Measurements from ENCODE around the gene MPST. TPM values are rescaled to one million over a fixed set of nuclear protein-coding genes. Genes with fewer than 3 reads are reported as not detected.

MPST gene
- total RNA-seq, 1 experiment from 2014 or later = 51.2 TPM

- intact Hi-C loops (cut with micrococcal nuclease) = no loop called here
- H3K4me1 Mint-ChIP-seq (ENCODE audit: insufficient read depth, unreplicated experiment) = peaks cover 15% of the 10 kb centered on the region
- H3K27ac Mint-ChIP-seq (ENCODE audit: low read depth, unreplicated experiment) = peak overlapping the region; percentile 61
- no peak for DNase-seq (ENCODE audit: unreplicated experiment)
- CTCF ChIA-PET = interaction anchor here (1.1 kb wide), 1 partner anchor 19 kb away, joined by 4 read pairs; no protein-coding TSS in a partner anchor
- no peak overlapping the region for H3K4me3 Mint-ChIP-seq (ENCODE audit: unreplicated experiment)
- BruUV-seq (replicated peaks) = no TSS peak
- H3K27me3 Mint-ChIP-seq (ENCODE audit: insufficient read depth, unreplicated experiment) = no peaks in the 10 kb centered on the region
- H3K9me3 Mint-ChIP-seq (ENCODE audit: unreplicated experiment) = no peaks in the 10 kb centered on the region
- peaks cover 32% of the 10 kb centered on the region for H3K36me3 Mint-ChIP-seq (ENCODE audit: insufficient read depth, unreplicated experiment)
- POLR2A ChIA-PET = no interaction called here
- no peak for TF ChIP-seq CTCF (IDR thresholded peaks at IDR 0.05; ENCODE audit: unreplicated experiment)
Observed at GRCh38 chr22:37024339-37025157, 5.0 kb downstream of the MPST start.

- Mint-ChIP-seq H3K27ac (ENCODE audit: low read depth, unreplicated experiment) (peak overlapping the region; percentile 61), H3K4me3 (ENCODE audit: unreplicated experiment) (no peak overlapping the region), H3K27me3 (ENCODE audit: insufficient read depth, unreplicated experiment) (no peaks in the 10 kb centered on the region), H3K9me3 (ENCODE audit: unreplicated experiment) (no peaks in the 10 kb centered on the region), H3K4me1 (ENCODE audit: insufficient read depth, unreplicated experiment) (peaks cover 15% of the 10 kb centered on the region), H3K36me3 (ENCODE audit: insufficient read depth, unreplicated experiment) (peaks cover 39% of the 10 kb centered on the region)
- DNase-seq (ENCODE audit: unreplicated experiment) = no peak
- intact Hi-C loops (cut with micrococcal nuclease) = no loop called here
- TF ChIP-seq CTCF (IDR thresholded peaks at IDR 0.05; ENCODE audit: unreplicated experiment) = no peak
- ChIA-PET POLR2A (no interaction called here), CTCF (interaction anchor here (1.1 to 1.2 kb wide), 2 partner anchors 18 to 170 kb away, joined by 4 read pairs; no protein-coding TSS in a partner anchor)
- no TSS peak for BruUV-seq (replicated peaks)
Observed at GRCh38 chr22:37025500-37026070, 6.0 kb downstream of the MPST start.

- CTCF ChIA-PET = interaction anchor here (1.2 kb wide), 2 partner anchors 49 to 170 kb away, joined by 4 read pairs; no protein-coding TSS in a partner anchor
- Mint-ChIP-seq H3K27ac (ENCODE audit: low read depth, unreplicated experiment) (no peak overlapping the region), H3K36me3 (ENCODE audit: insufficient read depth, unreplicated experiment) (peaks cover 40% of the 10 kb centered on the region), H3K4me3 (ENCODE audit: unreplicated experiment) (no peak overlapping the region), H3K4me1 (ENCODE audit: insufficient read depth, unreplicated experiment) (peaks cover 15% of the 10 kb centered on the region), H3K9me3 (ENCODE audit: unreplicated experiment) (no peaks in the 10 kb centered on the region), H3K27me3 (ENCODE audit: insufficient read depth, unreplicated experiment) (no peaks in the 10 kb centered on the region)
- no peak for DNase-seq (ENCODE audit: unreplicated experiment)
- POLR2A ChIA-PET = no interaction called here
- TF ChIP-seq CTCF (IDR thresholded peaks at IDR 0.05; ENCODE audit: unreplicated experiment) = no peak
- BruUV-seq (replicated peaks) = no TSS peak
- intact Hi-C loops (cut with micrococcal nuclease) = no loop called here
Observed at GRCh38 chr22:37026325-37026724, 6.8 kb downstream of the MPST start.

- DNase-seq (ENCODE audit: unreplicated experiment) = no peak
- CTCF ChIA-PET = no interaction called here
- Mint-ChIP-seq H3K27ac (ENCODE audit: low read depth, unreplicated experiment) (no peak overlapping the region), H3K9me3 (ENCODE audit: unreplicated experiment) (no peaks in the 10 kb centered on the region), H3K27me3 (ENCODE audit: insufficient read depth, unreplicated experiment) (no peaks in the 10 kb centered on the region), H3K36me3 (ENCODE audit: insufficient read depth, unreplicated experiment) (peaks cover 40% of the 10 kb centered on the region), H3K4me1 (ENCODE audit: insufficient read depth, unreplicated experiment) (peaks cover 11% of the 10 kb centered on the region), H3K4me3 (ENCODE audit: unreplicated experiment) (no peak overlapping the region)
- intact Hi-C loops (cut with micrococcal nuclease) = no loop called here
- BruUV-seq (replicated peaks) = no TSS peak
- POLR2A ChIA-PET = no interaction called here
- TF ChIP-seq CTCF (IDR thresholded peaks at IDR 0.05; ENCODE audit: unreplicated experiment) = no peak
Observed at GRCh38 chr22:37027556-37027955, 8.0 kb downstream of the MPST start.

Data from MCF 10A (cell line).